Smooth muscle cell of the coronary artery (primary cell): ENCODE measurements around the gene B3GAT1. TPM values are rescaled to one million over a fixed set of nuclear protein-coding genes. Genes with fewer than 3 reads are reported as not detected.

Source experiments
- total RNA-seq: library from RNA; depleted of rRNA; stranded (reverse); fragments of >200 nt; gene quantifications from 2 replicates; pipeline ENCODE4 v1.2.3, GENCODE V29; 2014; ENCODE audit warnings: low replicate concordance

The B3GAT1 gene, protein sequence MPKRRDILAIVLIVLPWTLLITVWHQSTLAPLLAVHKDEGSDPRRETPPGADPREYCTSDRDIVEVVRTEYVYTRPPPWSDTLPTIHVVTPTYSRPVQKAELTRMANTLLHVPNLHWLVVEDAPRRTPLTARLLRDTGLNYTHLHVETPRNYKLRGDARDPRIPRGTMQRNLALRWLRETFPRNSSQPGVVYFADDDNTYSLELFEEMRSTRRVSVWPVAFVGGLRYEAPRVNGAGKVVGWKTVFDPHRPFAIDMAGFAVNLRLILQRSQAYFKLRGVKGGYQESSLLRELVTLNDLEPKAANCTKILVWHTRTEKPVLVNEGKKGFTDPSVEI
- total RNA-seq: not detected in 2 replicates

DNA sequence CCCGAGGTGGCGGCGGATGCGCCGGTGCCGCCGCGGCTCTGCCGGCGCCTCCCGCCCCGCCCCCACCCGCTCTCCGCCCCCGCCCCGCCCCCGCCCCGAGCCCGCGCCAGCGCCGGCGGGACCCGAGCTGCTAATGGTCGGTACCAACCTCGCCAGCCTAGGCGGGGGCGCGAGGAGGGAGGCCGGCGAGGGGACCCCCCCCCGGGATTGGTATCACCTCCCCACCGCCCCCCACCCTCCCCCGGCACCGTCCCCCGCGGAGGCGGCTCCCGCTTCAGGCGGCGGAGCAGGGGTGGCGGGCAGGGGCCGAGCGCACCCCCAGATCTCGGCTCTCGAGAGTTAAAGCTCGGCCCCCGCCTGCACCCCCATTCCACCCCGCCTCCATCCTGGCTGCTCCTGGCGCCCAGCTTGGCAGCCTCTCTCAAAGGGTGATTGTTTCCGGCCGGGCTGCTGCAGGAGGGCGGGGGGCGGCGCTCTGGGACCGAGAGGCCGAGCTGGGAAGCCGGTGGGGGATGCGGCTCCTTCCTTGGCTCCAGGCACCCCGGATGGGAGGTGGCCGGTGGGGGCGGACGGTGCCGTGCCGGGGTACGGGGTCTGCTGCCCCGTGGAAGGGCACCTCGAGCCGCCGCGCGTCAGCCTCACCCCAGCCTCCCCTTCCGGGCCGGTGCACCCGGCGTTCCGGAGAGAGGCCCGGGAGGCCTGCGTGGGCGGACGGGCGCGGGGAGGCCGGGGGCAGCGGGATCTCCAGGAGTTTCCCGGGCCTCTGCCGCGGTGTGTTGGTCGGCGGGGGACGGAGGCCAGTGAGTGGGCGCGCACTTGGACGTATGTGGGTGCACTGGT, at the start of gene B3GAT1:
Gene B3GAT1, minus strand, starts transcription at position 40 of the 840 bp plus-strand sequence. CDS start 24,583 bp downstream, outside the sequence.

DNA sequence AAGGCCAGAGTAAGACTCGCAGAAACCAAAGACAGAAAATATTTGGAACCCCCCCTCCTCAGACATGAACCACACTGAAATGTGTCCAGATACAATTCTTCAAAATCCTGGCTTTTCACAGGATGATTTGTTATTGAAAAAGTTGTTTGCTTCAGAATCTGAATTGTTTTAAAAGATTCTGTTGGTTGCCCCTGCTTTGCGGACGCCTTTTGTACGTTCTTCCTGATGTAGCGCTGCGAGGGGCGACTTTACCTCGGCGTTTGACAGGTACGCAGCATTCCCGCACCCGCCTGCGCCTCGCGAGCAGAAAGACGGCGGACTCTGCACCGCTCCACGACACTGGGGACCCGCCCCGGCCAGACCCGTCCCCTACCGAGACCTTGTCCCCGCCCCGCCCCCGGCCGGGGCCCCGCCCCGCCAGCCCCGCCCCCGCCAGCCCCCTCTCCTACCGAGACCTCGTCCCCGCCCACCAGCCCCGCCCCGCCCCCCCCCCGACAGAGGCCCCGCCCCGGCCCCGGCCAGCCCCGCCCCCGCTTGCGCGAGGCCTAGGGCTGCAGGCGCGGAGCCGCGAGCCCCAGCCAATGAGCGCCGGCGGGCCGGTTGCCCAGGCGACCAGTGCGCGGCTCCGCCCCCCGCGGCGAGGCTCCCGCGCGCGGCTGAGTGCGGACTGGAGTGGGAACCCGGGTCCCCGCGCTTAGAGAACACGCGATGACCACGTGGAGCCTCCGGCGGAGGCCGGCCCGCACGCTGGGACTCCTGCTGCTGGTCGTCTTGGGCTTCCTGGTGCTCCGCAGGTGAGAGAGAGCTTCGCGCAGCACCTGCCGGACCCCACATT, 80.5 kb downstream of the B3GAT1 start, which contains the start of gene GLB1L2:
Gene GLB1L2, plus strand, starts transcription at position 635 of the 835 bp plus-strand sequence. Its CDS starts 74 bp downstream, at position 709.

Other genes starting within 250 kb of the B3GAT1 start
- gene NCAPD3, start 188.3 kb downstream of the B3GAT1 start, total RNA-seq: 8.3 and 11.7 TPM in 2 replicates
- 32.3 and 39.9 TPM in 2 replicates for gene VPS26B, start 187.6 kb downstream of the B3GAT1 start, total RNA-seq
- 39.7 and 65.6 TPM in 2 replicates for gene THYN1, start 158.9 kb downstream of the B3GAT1 start, total RNA-seq
- 15.4 and 16.2 TPM in 2 replicates for gene ACAD8, start 158.7 kb downstream of the B3GAT1 start, total RNA-seq
- not detected in 2 replicates for gene GLB1L3, start 135.9 kb downstream of the B3GAT1 start, total RNA-seq
- 0.15 and 0.23 TPM in 2 replicates for gene GLB1L2, start 80.3 kb downstream of the B3GAT1 start, total RNA-seq